HFF-Myc (cell line): Measurements from ENCODE around the gene SLC16A3.

Experiments
- DNase-seq: peaks from one replicate; pipeline ENCODE4 v3.0.0-alpha.2; 2011; ENCODE audit warnings: low read depth; ENCODE audit errors: extremely low read depth
- H3K4me3 ChIP-seq: replicated peaks from 2 replicates; pipeline ENCODE4 v1.5.1; 2011; ENCODE audit warnings: low read depth, mild to moderate bottlenecking, control low read depth, low read length
- TF ChIP-seq, protein P1 (sequence below): IDR thresholded peaks from 2 replicates; pipeline ENCODE4 v1.5.1; 2012; ENCODE audit warnings: mild to moderate bottlenecking, low read depth, low read length, control low read depth; ENCODE audit errors: missing control alignments

Gene SLC16A3

DNA sequence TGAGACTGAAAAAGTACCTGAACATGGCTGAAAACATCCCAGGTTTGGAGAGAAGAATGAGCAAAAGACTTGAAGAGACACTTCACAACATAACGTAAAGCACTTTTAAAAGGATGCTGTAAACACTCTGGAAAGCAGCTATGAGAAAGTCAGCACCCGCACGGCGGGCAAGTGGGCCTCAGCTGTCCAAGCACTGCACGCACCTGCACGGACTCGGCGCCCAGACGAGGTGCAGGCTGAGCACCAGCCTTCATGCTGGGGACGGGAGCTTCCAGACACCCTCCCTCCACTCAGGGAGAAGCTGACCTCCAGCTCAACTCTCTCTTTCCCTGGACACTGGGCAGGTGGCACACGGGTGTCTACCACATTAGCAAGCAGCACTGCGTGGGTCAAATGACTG is 29.3 kb upstream of the SLC16A3 start:
- no peak overlapping the region for H3K4me3 ChIP-seq
- DNase-seq, result no peak
- TF ChIP-seq, protein P1, sequence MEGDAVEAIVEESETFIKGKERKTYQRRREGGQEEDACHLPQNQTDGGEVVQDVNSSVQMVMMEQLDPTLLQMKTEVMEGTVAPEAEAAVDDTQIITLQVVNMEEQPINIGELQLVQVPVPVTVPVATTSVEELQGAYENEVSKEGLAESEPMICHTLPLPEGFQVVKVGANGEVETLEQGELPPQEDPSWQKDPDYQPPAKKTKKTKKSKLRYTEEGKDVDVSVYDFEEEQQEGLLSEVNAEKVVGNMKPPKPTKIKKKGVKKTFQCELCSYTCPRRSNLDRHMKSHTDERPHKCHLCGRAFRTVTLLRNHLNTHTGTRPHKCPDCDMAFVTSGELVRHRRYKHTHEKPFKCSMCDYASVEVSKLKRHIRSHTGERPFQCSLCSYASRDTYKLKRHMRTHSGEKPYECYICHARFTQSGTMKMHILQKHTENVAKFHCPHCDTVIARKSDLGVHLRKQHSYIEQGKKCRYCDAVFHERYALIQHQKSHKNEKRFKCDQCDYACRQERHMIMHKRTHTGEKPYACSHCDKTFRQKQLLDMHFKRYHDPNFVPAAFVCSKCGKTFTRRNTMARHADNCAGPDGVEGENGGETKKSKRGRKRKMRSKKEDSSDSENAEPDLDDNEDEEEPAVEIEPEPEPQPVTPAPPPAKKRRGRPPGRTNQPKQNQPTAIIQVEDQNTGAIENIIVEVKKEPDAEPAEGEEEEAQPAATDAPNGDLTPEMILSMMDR, result no peak

DNA sequence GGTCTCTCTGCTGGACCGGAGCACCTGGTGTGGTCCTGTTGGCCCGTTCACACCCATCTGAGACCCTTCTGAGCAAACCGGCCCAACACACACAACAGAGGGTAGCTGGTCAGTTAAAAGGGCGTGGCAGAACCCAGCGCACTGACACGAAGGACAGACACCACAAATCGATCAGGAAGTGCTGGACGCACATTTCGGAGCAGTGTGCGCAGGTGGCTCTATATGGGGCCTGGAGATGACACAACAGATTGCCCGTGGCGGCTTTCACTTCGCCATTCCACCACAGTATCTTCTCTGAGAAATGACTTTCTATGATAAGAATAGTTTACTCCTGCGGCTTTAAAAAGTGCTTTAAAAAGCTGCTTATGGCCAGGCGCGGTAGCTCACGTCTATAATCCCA is 28.7 kb upstream of the SLC16A3 start:
- no peak for DNase-seq
- TF ChIP-seq, protein P1, result no peak
- H3K4me3 ChIP-seq, result no peak overlapping the region

DNA sequence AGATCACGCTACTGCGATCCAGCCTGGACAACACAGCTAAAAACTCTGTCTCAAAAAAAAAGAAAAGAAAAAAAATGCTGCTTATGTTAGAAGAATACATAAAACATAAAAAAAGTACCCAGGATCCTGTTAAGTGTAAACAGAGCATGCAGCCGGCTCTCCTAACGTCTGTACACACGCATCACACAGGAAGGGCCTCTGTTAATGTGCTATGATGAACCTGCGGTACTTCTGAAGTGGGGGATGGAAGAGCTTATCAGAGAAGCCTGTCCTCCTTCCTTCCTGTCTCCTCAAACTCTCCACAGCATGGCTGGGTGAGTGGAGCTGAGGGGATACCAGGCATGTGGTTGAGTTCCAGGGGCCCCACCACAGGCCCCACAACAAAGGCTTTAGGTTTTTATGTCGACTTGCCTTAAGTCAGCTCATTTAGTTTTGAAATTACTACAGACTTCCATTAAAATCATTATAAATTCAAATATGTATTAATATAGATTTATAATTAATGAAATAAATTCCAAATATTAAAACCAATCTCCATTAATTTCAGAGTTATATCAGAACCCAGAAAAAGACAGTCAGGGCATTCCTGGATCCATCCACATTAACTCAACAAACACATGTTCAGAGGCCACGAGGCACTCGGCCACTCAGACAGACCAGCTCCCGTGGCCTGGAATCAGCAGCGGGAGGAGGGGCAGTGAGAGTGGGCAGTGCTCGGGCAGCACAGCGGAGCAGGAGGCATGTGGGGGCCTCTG is 27.9 kb upstream of the SLC16A3 start:
- H3K4me3 ChIP-seq, result no peak overlapping the region
- no peak for DNase-seq
- TF ChIP-seq, protein P1, result no peak

DNA sequence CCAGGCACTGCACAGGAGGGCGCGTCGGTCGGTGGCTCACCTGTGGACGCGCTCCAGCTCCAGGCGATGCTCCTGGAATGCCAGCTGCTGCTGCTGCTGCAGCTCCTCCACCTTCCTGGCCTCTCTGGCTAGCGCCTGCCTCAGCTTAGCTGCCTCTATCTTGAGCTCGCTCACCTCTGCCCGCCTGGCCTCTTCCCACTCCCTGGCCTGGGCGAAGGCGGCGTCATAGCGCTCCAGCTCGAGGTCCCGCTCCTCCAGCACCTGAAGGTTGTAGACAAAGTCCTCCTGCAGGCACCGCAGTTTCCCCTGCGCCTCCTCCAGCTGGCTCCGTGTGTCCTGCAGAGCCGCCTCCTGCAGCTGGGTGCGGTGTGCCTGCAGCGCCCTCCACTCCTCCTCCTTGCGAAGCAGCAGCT is 27.3 kb upstream of the SLC16A3 start:
- H3K4me3 ChIP-seq, result no peak overlapping the region
- TF ChIP-seq, protein P1, result no peak
- no peak for DNase-seq

DNA sequence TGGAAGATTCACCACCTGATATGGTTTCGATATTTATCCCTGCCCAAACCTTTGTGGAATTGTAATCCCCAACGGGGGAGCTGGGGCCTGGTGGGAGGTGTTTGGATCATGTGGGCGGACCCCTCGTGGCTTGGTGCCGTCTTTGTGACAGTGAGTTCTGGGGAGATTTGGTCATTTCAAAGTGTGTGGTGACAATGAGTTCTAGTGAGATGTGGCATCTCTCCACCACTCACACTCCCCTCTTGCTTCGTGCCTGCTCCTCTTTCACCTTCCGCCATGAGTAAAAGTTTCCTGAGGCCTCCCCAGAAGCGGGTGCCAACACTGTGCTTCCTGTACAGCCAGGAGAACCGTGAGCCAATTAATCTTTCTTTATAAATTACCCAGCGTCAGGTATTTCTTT is 25.9 kb upstream of the SLC16A3 start:
- TF ChIP-seq, protein P1, result no peak
- DNase-seq, result no peak
- H3K4me3 ChIP-seq, result no peak overlapping the region

DNA sequence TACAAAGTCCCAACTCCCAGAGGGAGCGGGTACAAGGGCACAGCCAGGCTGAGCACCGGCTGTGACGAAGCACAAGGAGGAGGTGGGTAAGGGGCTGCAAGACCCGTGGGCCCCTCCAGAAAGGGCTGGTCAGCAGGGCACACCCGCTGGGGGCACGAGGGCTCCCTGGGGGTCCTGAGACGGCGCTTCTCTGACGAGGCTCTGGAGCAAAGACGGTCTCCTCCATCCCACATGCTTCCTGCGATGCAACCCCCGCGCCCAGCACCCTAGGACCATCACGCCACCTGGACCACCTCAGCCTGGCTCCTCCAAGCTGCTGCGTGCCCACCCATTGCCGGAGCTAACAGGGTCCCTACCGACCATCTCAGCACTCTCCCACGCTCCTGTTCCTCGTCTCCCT is 24.9 kb upstream of the SLC16A3 start:
- TF ChIP-seq, protein P1, result no peak
- no peak overlapping the region for H3K4me3 ChIP-seq
- no peak for DNase-seq
